ENCODE data around the gene LHFPL2. TPM values are rescaled to one million over a fixed set of nuclear protein-coding genes. Genes with fewer than 3 reads are reported as not detected.
A peak's percentile ranks its signal among the peaks of the same experiment; 100 is the strongest.

Gene LHFPL2
- polyA plus RNA-seq, 3 donors: 3.7 to 11.6 (median 7.3) TPM

- Mint-ChIP-seq H3K4me1 (peaks cover 60% of the 10 kb centered on the region), H3K27ac (peak overlapping the region in 5 of 7 donors; percentile 78 to 90 (median 80)), H3K27me3 (ENCODE audit: low read depth in 3 of 3) (peaks cover 0 to 3% (median 0%) of the 10 kb centered on the region in 3 donors), H3K9me3 (peaks cover 0 to 3% (median 0%) of the 10 kb centered on the region in 7 donors), H3K4me3 (no peak overlapping the region), H3K36me3 (no peaks in the 10 kb centered on the region)
- Histone ChIP-seq H3K27me3 (ENCODE audit: control insufficient read depth in 2 of 2, insufficient read depth in 2 of 2, low read length in 2 of 2) (no peaks in the 10 kb centered on the region), H3K9ac (ENCODE audit: insufficient read depth, low read length, poor library complexity, severe bottlenecking) (no peak overlapping the region), H3K27ac (ENCODE audit: low read depth in 1 of 2, low read length in 2 of 2) (no peak overlapping the region), H3K4me3 (replicated peaks in 1 of 3; ENCODE audit: low read depth in 2 of 3, low read length in 3 of 3) (no peak overlapping the region), H2AFZ (ENCODE audit: insufficient read depth, low read depth, low read length, poor library complexity, severe bottlenecking) (no peak overlapping the region), H3K4me1 (ENCODE audit: control insufficient read depth in 1 of 2, insufficient read depth in 2 of 2, low read length in 2 of 2) (peaks cover 22 to 60% of the 10 kb centered on the region in 2 donors), H3K9me3 (replicated peaks in 1 of 2; ENCODE audit: control insufficient read depth in 1 of 2, insufficient read depth in 1 of 2, low read length in 2 of 2) (no peaks in the 10 kb centered on the region), H4K20me1 (ENCODE audit: insufficient read depth, low read length) (no peaks in the 10 kb centered on the region), H3K4me2 (replicated peaks; ENCODE audit: extremely low read depth, low read length, poor library complexity, severe bottlenecking) (no peak overlapping the region), H3K79me2 (ENCODE audit: insufficient read depth, low read length) (no peaks in the 10 kb centered on the region), H3K36me3 (replicated peaks in 1 of 2; ENCODE audit: control insufficient read depth in 1 of 2, insufficient read depth in 2 of 2, low read length in 2 of 2) (no peaks in the 10 kb centered on the region)
- TF ChIP-seq, protein P1, sequence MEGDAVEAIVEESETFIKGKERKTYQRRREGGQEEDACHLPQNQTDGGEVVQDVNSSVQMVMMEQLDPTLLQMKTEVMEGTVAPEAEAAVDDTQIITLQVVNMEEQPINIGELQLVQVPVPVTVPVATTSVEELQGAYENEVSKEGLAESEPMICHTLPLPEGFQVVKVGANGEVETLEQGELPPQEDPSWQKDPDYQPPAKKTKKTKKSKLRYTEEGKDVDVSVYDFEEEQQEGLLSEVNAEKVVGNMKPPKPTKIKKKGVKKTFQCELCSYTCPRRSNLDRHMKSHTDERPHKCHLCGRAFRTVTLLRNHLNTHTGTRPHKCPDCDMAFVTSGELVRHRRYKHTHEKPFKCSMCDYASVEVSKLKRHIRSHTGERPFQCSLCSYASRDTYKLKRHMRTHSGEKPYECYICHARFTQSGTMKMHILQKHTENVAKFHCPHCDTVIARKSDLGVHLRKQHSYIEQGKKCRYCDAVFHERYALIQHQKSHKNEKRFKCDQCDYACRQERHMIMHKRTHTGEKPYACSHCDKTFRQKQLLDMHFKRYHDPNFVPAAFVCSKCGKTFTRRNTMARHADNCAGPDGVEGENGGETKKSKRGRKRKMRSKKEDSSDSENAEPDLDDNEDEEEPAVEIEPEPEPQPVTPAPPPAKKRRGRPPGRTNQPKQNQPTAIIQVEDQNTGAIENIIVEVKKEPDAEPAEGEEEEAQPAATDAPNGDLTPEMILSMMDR (IDR thresholded peaks at IDR 0.05): no peak
- no CpG with 5 or more reads among the region's 3 CpGs for WGBS (ENCODE audit: insufficient coverage)
- intact Hi-C loops (cut with micrococcal nuclease): loop anchor here in 1 of 2 donors (10.0 kb wide), 1 partner anchor 109 kb away; no protein-coding TSS in a partner anchor
- DNase-seq: peak in 2 of 3 donors; percentile 44 to 45
Measured at GRCh38 chr5:78594021-78594420, 54.6 kb downstream of the LHFPL2 start.

- Histone ChIP-seq H3K4me3 (replicated peaks in 1 of 3; ENCODE audit: low read depth in 2 of 3, low read length in 3 of 3) (no peak overlapping the region), H3K27ac (ENCODE audit: low read depth in 1 of 2, low read length in 2 of 2) (peak overlapping the region in 1 of 2 donors; percentile 60), H3K9ac (ENCODE audit: insufficient read depth, low read length, poor library complexity, severe bottlenecking) (no peak overlapping the region), H2AFZ (ENCODE audit: insufficient read depth, low read depth, low read length, poor library complexity, severe bottlenecking) (no peak overlapping the region), H4K20me1 (ENCODE audit: insufficient read depth, low read length) (no peaks in the 10 kb centered on the region), H3K9me3 (replicated peaks in 1 of 2; ENCODE audit: control insufficient read depth in 1 of 2, insufficient read depth in 1 of 2, low read length in 2 of 2) (no peaks in the 10 kb centered on the region), H3K27me3 (ENCODE audit: control insufficient read depth in 2 of 2, insufficient read depth in 2 of 2, low read length in 2 of 2) (no peaks in the 10 kb centered on the region), H3K36me3 (replicated peaks in 1 of 2; ENCODE audit: control insufficient read depth in 1 of 2, insufficient read depth in 2 of 2, low read length in 2 of 2) (no peaks in the 10 kb centered on the region), H3K79me2 (ENCODE audit: insufficient read depth, low read length) (no peaks in the 10 kb centered on the region), H3K4me1 (ENCODE audit: control insufficient read depth in 1 of 2, insufficient read depth in 2 of 2, low read length in 2 of 2) (peaks cover 22 to 61% of the 10 kb centered on the region in 2 donors), H3K4me2 (replicated peaks; ENCODE audit: extremely low read depth, low read length, poor library complexity, severe bottlenecking) (no peak overlapping the region)
- Mint-ChIP-seq H3K4me3 (no peak overlapping the region), H3K4me1 (peaks cover 62% of the 10 kb centered on the region), H3K27me3 (ENCODE audit: low read depth in 3 of 3) (peaks cover 0 to 3% (median 0%) of the 10 kb centered on the region in 3 donors), H3K27ac (peak overlapping the region in 5 of 7 donors; percentile 78 to 90 (median 80)), H3K9me3 (peaks cover 0 to 3% (median 0%) of the 10 kb centered on the region in 7 donors), H3K36me3 (no peaks in the 10 kb centered on the region)
- DNase-seq: no peak
- TF ChIP-seq, protein P1 (IDR thresholded peaks at IDR 0.05): no peak
- WGBS (ENCODE audit: insufficient coverage): no CpG with 5 or more reads among the region's 2 CpGs
- intact Hi-C loops (cut with micrococcal nuclease): loop anchor here in 1 of 2 donors (10.0 kb wide), 1 partner anchor 109 kb away; no protein-coding TSS in a partner anchor
Measured at GRCh38 chr5:78593465-78593864, 55.1 kb downstream of the LHFPL2 start.

All from CD14-positive monocyte (primary cell).